Measurements from ENCODE around the gene PTH1R.

GRCh38 chr3:46889381-46890110, 12.0 kb downstream of the PTH1R start:
- TF ChIP-seq, protein P1, sequence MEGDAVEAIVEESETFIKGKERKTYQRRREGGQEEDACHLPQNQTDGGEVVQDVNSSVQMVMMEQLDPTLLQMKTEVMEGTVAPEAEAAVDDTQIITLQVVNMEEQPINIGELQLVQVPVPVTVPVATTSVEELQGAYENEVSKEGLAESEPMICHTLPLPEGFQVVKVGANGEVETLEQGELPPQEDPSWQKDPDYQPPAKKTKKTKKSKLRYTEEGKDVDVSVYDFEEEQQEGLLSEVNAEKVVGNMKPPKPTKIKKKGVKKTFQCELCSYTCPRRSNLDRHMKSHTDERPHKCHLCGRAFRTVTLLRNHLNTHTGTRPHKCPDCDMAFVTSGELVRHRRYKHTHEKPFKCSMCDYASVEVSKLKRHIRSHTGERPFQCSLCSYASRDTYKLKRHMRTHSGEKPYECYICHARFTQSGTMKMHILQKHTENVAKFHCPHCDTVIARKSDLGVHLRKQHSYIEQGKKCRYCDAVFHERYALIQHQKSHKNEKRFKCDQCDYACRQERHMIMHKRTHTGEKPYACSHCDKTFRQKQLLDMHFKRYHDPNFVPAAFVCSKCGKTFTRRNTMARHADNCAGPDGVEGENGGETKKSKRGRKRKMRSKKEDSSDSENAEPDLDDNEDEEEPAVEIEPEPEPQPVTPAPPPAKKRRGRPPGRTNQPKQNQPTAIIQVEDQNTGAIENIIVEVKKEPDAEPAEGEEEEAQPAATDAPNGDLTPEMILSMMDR (IDR thresholded peaks at IDR 0.05; ENCODE audit: borderline replicate concordance, extremely low read depth, low read length, poor library complexity, severe bottlenecking): no peak
- TF ChIP-seq EZH2 (IDR thresholded peaks at IDR 0.05; ENCODE audit: borderline replicate concordance, low read depth, low read length, severe bottlenecking): no peak
